GM12801 (cell line): Measurements from ENCODE around the gene XXYLT1.

Source experiments
- TF ChIP-seq, protein P1 (sequence below): IDR thresholded peaks from one replicate; pipeline ENCODE4 v1.5.1; 2011; ENCODE audit warnings: control low read depth; ENCODE audit not compliant: insufficient read length; ENCODE audit errors: extremely low read depth

Gene XXYLT1

DNA sequence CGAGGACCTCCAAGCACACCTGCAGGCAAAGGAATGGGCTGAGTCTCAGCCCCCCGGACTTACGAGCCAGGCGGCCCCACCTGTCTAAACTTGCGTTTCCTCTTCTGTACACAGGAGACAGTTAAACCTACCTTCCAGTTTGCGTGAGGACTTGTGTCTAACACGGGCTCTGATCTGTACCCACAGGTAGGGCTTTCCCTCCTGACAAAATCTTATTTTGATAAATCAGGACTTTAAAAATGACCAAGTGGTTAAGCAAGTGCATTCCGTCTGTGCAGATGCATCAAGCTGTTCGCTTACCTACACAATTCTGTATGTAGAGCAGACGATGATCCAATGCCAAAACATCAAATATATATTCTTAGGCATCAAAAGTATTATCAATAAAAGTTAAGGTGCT, 238.0 kb downstream of the XXYLT1 start:
- TF ChIP-seq, protein P1, sequence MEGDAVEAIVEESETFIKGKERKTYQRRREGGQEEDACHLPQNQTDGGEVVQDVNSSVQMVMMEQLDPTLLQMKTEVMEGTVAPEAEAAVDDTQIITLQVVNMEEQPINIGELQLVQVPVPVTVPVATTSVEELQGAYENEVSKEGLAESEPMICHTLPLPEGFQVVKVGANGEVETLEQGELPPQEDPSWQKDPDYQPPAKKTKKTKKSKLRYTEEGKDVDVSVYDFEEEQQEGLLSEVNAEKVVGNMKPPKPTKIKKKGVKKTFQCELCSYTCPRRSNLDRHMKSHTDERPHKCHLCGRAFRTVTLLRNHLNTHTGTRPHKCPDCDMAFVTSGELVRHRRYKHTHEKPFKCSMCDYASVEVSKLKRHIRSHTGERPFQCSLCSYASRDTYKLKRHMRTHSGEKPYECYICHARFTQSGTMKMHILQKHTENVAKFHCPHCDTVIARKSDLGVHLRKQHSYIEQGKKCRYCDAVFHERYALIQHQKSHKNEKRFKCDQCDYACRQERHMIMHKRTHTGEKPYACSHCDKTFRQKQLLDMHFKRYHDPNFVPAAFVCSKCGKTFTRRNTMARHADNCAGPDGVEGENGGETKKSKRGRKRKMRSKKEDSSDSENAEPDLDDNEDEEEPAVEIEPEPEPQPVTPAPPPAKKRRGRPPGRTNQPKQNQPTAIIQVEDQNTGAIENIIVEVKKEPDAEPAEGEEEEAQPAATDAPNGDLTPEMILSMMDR = no peak

DNA sequence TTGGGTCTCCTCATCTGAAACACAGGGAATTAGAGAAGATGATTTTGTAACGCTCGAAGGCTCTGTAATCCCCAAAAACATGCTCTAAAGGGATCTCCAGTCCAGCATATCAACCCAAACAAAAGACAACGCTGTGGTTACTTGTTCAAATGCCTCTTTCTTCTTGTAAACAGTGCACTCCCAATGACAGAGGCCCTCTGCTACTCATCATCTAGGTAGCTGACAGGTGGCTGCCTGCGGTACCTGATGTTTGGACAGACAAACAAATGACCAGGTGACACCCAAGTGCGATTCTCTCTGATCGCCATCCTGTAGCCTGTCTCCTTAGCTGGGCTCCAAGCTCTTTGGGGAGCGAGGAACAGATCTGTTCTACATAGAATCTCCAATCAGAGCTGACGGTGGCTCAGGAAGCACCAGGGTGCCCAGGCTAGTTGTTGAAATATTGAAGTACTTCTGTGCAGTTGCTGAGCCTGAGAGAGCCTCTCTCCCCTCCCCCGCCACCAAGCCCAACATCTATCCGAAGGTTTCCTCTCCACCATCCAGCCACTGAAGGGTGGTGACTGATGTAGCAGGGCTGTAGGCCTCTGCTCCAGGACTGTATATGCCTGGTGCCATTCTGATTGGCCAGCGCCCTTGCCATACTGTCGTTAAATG, 238.7 kb downstream of the XXYLT1 start:
- TF ChIP-seq, protein P1 = no peak

DNA sequence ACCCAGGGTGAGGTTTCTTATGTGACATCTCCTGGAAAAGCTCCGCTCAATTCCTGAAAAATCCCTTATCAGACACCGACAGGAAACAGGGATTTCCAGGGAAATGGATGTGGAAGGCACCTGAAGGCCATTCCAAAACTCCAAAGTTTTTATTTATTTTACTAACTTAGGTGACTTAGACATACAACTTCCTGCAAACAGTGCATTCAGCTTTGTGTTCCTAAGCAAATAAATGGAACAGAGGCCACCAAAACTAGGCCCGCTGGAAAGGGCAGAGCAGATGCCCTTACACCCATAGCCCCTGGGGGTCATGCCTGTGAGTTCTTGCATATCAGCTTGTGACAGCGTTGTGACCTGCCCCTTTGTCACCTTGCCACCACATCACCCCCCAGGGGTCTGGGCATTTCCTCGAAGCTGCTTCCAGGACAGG, 239.4 kb downstream of the XXYLT1 start:
- TF ChIP-seq, protein P1 = no peak

DNA sequence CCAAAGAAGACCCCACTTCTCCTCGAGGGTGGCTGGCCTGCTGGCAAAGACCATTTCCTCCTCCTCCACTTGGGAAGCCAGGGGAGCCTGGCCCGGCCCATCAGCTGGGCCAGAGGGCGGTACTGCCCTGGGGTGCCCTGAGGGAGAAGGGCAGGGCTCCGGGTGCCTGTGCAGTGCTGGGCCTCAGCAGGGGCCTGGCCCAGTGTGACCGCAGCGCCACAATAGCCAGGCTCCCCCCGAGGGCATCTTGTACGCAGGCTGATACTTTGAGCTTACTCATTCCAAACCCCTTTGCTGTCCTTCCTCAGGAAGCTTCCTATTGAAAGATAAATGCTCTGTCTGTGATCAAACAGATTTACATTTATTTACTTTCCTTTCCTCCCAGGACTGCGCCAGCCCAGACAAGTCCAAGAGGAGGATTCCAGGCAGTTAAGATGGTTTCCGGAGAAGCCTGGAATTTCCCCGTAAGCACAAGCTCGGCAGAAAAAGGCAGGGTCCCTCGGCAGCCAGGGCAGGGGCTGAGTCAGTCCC, 240.1 kb downstream of the XXYLT1 start:
- TF ChIP-seq, protein P1 = no peak

DNA sequence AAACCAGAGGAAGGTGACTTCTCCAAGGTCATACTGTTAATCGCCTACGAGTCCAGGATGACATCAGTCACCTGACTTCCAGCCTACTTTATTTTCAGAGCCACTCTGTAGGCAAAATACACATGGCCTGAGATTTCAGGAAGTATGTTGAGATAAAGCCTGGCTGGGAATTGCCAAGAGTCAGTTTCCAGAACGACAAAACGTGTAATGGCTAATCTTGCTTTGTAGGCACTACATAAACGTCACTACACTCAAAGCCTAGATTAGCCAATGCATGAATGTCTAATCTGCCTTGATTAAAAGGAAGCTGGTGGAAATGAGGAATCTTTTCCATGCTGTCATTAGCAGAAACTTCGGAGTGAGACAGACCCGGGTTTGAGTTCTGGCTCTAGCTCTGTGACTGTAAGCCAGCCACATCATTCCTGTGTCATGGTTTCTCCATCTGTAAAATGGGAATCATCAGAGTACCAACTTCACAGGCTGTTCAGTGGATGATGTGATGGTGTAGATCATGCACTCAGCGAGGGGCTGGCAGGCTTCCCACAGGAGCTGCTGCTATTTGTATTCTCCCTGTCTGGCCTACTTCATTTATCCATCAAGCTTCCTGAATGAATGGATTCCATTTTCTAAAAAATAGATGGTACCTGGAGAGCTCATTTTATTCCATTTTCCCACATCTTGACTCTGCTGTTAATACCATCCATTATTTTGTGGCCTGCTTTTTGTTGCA, 241.9 kb downstream of the XXYLT1 start:
- TF ChIP-seq, protein P1 = no peak

DNA sequence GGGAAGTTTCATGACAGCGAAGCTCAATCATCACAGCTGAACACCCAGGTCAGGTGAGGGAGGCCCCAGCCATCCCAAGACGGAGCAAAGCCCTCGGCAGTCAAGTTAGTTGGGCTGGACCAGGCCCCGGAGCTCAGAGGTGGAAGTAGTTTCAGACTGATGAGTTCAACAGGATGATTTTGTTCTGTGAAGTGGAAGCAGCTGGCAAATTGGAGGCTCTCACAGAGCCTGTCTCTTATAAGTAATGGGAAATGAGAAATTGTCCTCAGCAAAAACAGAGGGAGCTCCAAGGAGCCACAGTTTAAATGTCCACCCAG, 245.1 kb downstream of the XXYLT1 start:
- TF ChIP-seq, protein P1 = no peak

GRCh38 chr3:195025056-195025883, 245.7 kb downstream of the XXYLT1 start:
- TF ChIP-seq, protein P1 = no peak
